B cell (primary cell): Measurements from ENCODE around the gene UBN1. TPM values are rescaled to one million over a fixed set of nuclear protein-coding genes. Genes with fewer than 3 reads are reported as not detected.

Source experiments
- ATAC-seq: fragments of 200-7000 bp; cut with Tn5 transposase; one replicate; pipeline ENCODE4 v1.10.0; 2021; ENCODE audit warnings: low read depth, mild to moderate bottlenecking, moderate number of reproducible peaks, moderate library complexity
- CTCF ChIA-PET: fragments of 350-600 bp; sonication (Branson Sonifier 250); formaldehyde crosslinking; loops from one replicate; lab custom pipeline; 2021; ENCODE audit warnings: antibody characterized with exemption, inconsistent platforms; lab: Charles Lee
- POLR2A ChIA-PET: fragments of 350-600 bp; sonication (Branson Sonifier 250); formaldehyde crosslinking; loops from one replicate; lab custom pipeline; 2021; ENCODE audit warnings: antibody characterized with exemption; lab: Charles Lee
- DNase-seq: peaks from one replicate; pipeline ENCODE4 v3.0.0; 2013
- H2AFZ ChIP-seq: 2 replicates; pipeline ENCODE4 v1.6.1; 2012; ENCODE audit warnings: mild to moderate bottlenecking, low read depth, low read length; ENCODE audit not compliant: insufficient read depth, poor library complexity, severe bottlenecking
- H3K27ac ChIP-seq, 2 donors: 1 replicate in 1 of 2; 2 replicates in 1 of 2; pipeline ENCODE4 v1.5.1; 2012 to 2013; ENCODE audit warnings: low read length in 2 of 2, mild to moderate bottlenecking in 2 of 2, moderate library complexity in 1 of 2
- H3K27me3 ChIP-seq, 4 experiments: fragments of 200-600 bp in 1 of 4; sonication (generic) in 1 of 4; replicated peaks in 1 of 4; 1 replicate in 2 of 4; 2 replicates in 2 of 4; pipeline versions ENCODE4 v1.6.1 to v1.7.0; 2013 to 2016; ENCODE audit warnings: low read length in 3 of 4, mild to moderate bottlenecking in 2 of 4, mixed read lengths in 1 of 4, moderate library complexity in 1 of 4; ENCODE audit not compliant: insufficient read depth in 4 of 4, control insufficient read depth in 3 of 4; ENCODE audit errors: control extremely low read depth in 1 of 4
- H3K36me3 ChIP-seq, 2 experiments: replicated peaks in 1 of 2; 1 replicate in 1 of 2; 2 replicates in 1 of 2; pipeline versions ENCODE4 v1.6.1 to v1.7.1; 2013; ENCODE audit warnings: low read length in 1 of 2; ENCODE audit not compliant: insufficient read depth in 2 of 2, control insufficient read depth in 1 of 2; ENCODE audit errors: control extremely low read depth in 1 of 2, extremely low read depth in 1 of 2
- H3K4me1 ChIP-seq, 2 donors: fragments of 200-600 bp in 1 of 2; sonication (generic) in 1 of 2; 1 replicate in 1 of 2; 2 replicates in 1 of 2; pipeline versions ENCODE4 v1.5.1 to v1.6.1; 2013 to 2017; ENCODE audit warnings: low read length in 2 of 2; ENCODE audit not compliant: control insufficient read depth in 2 of 2, insufficient read depth in 2 of 2
- H3K4me2 ChIP-seq: replicated peaks from 2 replicates; pipeline ENCODE3; 2012; ENCODE audit warnings: mild to moderate bottlenecking, low read depth, low read length; ENCODE audit not compliant: poor library complexity, severe bottlenecking
- H3K4me3 ChIP-seq, 5 experiments: fragments of 200-600 bp in 1 of 5; sonication (generic) in 1 of 5; 1 replicate in 3 of 5; 2 replicates in 2 of 5; pipeline versions ENCODE4 v1.5.1 to v1.7.0; 2011 to 2016; ENCODE audit warnings: low read length in 4 of 5, mild to moderate bottlenecking in 4 of 5, low read depth in 2 of 5, control low read depth in 1 of 5, moderate library complexity in 1 of 5; ENCODE audit not compliant: insufficient read depth in 1 of 5; ENCODE audit errors: control extremely low read depth in 1 of 5, extremely low read depth in 1 of 5
- H3K79me2 ChIP-seq: fragments of 200-600 bp; sonication (generic); one replicate; pipeline ENCODE4 v1.6.0; 2016; ENCODE audit warnings: low read length; ENCODE audit not compliant: control insufficient read depth, insufficient read depth
- H3K9ac ChIP-seq: fragments of 200-600 bp; sonication (generic); 2 replicates; pipeline ENCODE4 v1.6.1; 2017; ENCODE audit warnings: mild to moderate bottlenecking, low read length, moderate library complexity
- H3K9me3 ChIP-seq, 3 donors: one replicate each; pipeline versions ENCODE4 v1.6.1 to v1.7.1; 2013; ENCODE audit warnings: low read length in 2 of 3; ENCODE audit not compliant: control insufficient read depth in 2 of 3, insufficient read depth in 1 of 3; ENCODE audit errors: control extremely low read depth in 1 of 3
- H4K20me1 ChIP-seq: 2 replicates; pipeline ENCODE4 v1.6.0; 2012; ENCODE audit warnings: mild to moderate bottlenecking, low read length; ENCODE audit not compliant: insufficient read depth, control insufficient read depth, poor library complexity, severe bottlenecking
- H3K27ac Mint-ChIP-seq: one replicate; pipeline ENCODE4 v1.8.0; 2021; ENCODE audit warnings: mixed read lengths
- H3K27me3 Mint-ChIP-seq: one replicate; pipeline ENCODE4 v1.8.0; 2021; ENCODE audit warnings: mixed read lengths
- H3K4me1 Mint-ChIP-seq: one replicate; pipeline ENCODE4 v1.8.0; 2021; ENCODE audit warnings: mixed read lengths
- H3K4me3 Mint-ChIP-seq: one replicate; pipeline ENCODE4 v1.8.0; 2021; ENCODE audit warnings: mixed read lengths
- H3K9me3 Mint-ChIP-seq: one replicate; pipeline ENCODE4 v1.8.0; 2022; ENCODE audit warnings: mixed read lengths; ENCODE audit not compliant: insufficient read depth
- CTCF ChIP-seq: fragments of 200-600 bp; IDR thresholded peaks from one replicate; pipeline ENCODE4 v1.8.0; 2022; ENCODE audit warnings: antibody characterized with exemption, mild to moderate bottlenecking
- EZH2 ChIP-seq: IDR thresholded peaks from 2 replicates; pipeline ENCODE4 v1.6.1; 2012; ENCODE audit warnings: borderline replicate concordance, low read depth, mild to moderate bottlenecking, moderate library complexity, low read length; ENCODE audit not compliant: insufficient read depth, poor library complexity, severe bottlenecking
- WGBS: methylation state at CpG from one replicate; pipeline ENCODE4 v1.1.5; 2013; ENCODE audit warnings: missing lambda C conversion rate; ENCODE audit not compliant: insufficient coverage; 5-methylcytosine and 5-hydroxymethylcytosine counted together
- intact Hi-C: fragments of 100-400 bp; cut with micrococcal nuclease; formaldehyde crosslinking; loops from one replicate; pipeline ENCODE4 v1.10.0; 2022
- polyA plus RNA-seq: library from polyadenylated mRNA; depleted of rRNA; stranded (reverse); fragments of >200 nt; gene quantifications from 2 replicates; pipeline ENCODE4 v1.2.3, GENCODE V29; 2012
- total RNA-seq, 2 donors: library from RNA; stranded (reverse); fragments of 120-200 nt in 1 of 2; gene quantifications; 1 replicate in 1 of 2; 2 replicates in 1 of 2; pipeline versions ENCODE4 v1.2.3 to v1.2.4, GENCODE V29; 2013 to 2022

The UBN1 gene
- total and polyA plus RNA-seq, 2 donors (not counting 1 experiment from before 2014, with no cell fraction given), result 16.6 to 38.1 TPM

- H3K4me1 ChIP-seq, result no peaks in the 10 kb centered on the region
- TF ChIP-seq CTCF (no peak), EZH2 (no peak)
- peaks cover 0 to 8% (median 1%) of the 10 kb centered on the region in 4 experiments for H3K27me3 ChIP-seq
- no peak for DNase-seq
- H3K9me3 Mint-ChIP-seq, result no peaks in the 10 kb centered on the region
- H4K20me1 ChIP-seq, result no peaks in the 10 kb centered on the region
- intact Hi-C loops, result no loop called here
- H3K4me3 ChIP-seq, result no peak overlapping the region
- no peaks in the 10 kb centered on the region for H3K79me2 ChIP-seq
- no peak overlapping the region for H3K4me2 ChIP-seq
- H3K4me3 Mint-ChIP-seq, result no peak overlapping the region
- ATAC-seq, result no peak
- peaks cover 8% of the 10 kb centered on the region for H3K27me3 Mint-ChIP-seq
- H3K9ac ChIP-seq, result no peak overlapping the region
- no peak overlapping the region for H3K27ac Mint-ChIP-seq
- no peak overlapping the region for H3K27ac ChIP-seq
- WGBS, result 95% methylated on average over 7 of the region's 12 CpGs
- no peaks in the 10 kb centered on the region for H3K36me3 ChIP-seq
- peaks cover 0 to 4% (median 0%) of the 10 kb centered on the region in 3 donors for H3K9me3 ChIP-seq
- ChIA-PET POLR2A (interaction anchor here (0.7 kb wide), 2 partner anchors 703 to 1077 kb away, joined by 7 to 8 read pairs; no protein-coding TSS in a partner anchor), CTCF (no interaction called here)
- H2AFZ ChIP-seq, result no peak overlapping the region
- no peaks in the 10 kb centered on the region for H3K4me1 Mint-ChIP-seq
Measured at GRCh38 chr16:4910828-4911227, 63.5 kb downstream of the UBN1 start.

- Mint-ChIP-seq H3K4me3 (no peak overlapping the region), H3K9me3 (no peaks in the 10 kb centered on the region), H3K27ac (no peak overlapping the region), H3K4me1 (no peaks in the 10 kb centered on the region), H3K27me3 (peaks cover 6% of the 10 kb centered on the region)
- Histone ChIP-seq H3K36me3 (no peaks in the 10 kb centered on the region), H3K27me3 (peaks cover 0 to 10% (median 1%) of the 10 kb centered on the region in 4 experiments), H3K9me3 (peaks cover 0 to 4% (median 0%) of the 10 kb centered on the region in 3 donors), H3K4me2 (no peak overlapping the region), H3K27ac (no peak overlapping the region), H2AFZ (no peak overlapping the region), H3K4me3 (no peak overlapping the region), H3K79me2 (no peaks in the 10 kb centered on the region), H3K9ac (no peak overlapping the region), H4K20me1 (no peaks in the 10 kb centered on the region), H3K4me1 (no peaks in the 10 kb centered on the region)
- ChIA-PET POLR2A (no interaction called here), CTCF (no interaction called here)
- DNase-seq (no peak), ATAC-seq (no peak)
- TF ChIP-seq EZH2 (no peak), CTCF (no peak)
- whole genome bisulfite sequencing, result 80% methylated on average over 6 of the region's 6 CpGs
- intact Hi-C loops, result no loop called here
Measured at GRCh38 chr16:4911970-4912386, 64.7 kb downstream of the UBN1 start.
